NCI-H2107 treated with DMSO at 0.1 percent for 48 hours (cell line): ENCODE results near the gene LGALS4.
"Not testable (repeated sequence)": the region's sequence is repeated elsewhere in the genome, so short reads cannot be mapped to it uniquely, and the experiment has no call there.

Experiments used
- DNase-seq: peaks from one replicate; lab custom pipeline; 2025; ENCODE audit not compliant: unreplicated experiment; lab: John Stamatoyannopoulos, UW

Gene LGALS4

DNA sequence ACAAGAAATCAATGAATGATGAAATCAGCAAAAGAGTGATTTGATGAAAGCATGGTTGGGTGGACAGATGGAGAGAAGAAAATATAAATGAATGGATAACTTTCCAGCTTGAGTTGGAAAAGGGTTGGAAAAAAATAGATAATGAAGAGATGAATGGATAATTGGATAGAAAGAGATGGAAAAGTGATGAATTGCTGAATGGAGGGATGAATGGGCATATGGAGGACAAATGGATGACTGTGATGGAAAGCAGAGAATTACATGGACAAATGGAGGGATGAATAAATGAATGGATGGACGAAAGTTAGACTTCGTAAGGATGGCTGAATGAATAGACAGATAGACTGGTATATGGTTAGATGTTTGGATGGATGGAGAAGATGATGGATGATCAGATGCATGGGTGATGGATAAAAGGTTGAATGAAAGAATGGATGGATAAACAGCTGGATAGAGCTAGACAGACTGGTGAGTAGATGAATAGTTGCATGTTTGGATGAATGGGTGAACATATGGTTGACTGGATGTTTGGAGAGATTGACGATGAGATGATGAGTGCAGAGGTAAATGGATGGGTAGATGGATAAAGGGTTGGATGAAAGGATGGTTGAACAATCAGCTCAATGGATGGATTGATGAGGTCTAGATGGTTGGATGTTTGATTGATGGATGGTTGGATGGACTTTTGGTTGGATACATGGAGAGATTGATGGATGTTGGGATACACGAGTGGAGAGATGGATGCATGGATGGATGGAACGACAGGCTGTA lies 12.0 kb downstream of the LGALS4 start:
- no peak for DNase-seq

DNA sequence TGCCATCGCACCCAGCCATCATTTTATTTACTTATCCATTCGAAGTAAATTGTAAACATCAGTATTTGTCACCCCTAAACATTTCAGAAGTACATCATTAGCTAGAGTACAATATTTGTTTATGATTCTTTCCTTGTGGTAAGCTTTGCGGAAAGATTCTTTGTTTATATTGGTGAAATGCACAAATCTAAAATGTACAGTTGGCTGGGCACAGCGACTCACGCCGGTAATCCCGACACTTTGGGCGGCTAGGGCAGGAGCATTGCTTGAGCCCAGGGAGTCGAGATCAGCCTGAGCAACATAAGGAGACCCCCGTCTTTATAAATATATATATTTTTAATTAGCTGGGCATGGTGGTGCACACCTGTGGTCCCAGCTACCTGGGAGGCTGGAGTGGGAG lies 13.6 kb downstream of the LGALS4 start:
- DNase-seq: no peak

DNA sequence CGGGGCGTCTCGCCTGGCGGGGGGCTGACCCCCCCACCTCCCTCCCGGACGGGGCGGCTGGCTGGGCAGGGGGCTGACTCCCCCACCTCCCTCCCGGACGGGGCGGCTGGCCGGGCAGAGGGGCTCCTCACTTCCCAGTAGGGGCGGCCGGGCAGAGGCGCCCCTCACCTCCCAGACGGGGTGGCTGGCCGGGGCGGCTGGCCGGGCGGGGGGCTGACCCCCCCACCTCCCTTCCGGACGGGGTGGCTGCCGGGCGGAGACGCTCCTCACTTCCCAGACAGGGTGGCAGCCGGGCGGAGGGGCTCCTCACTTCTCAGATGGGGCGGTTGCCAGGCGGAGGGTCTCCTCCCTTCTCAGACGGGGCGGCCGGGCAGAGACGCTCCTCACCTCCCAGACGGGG lies 15.0 kb downstream of the LGALS4 start:
- not testable (repeated sequence) for DNase-seq

DNA sequence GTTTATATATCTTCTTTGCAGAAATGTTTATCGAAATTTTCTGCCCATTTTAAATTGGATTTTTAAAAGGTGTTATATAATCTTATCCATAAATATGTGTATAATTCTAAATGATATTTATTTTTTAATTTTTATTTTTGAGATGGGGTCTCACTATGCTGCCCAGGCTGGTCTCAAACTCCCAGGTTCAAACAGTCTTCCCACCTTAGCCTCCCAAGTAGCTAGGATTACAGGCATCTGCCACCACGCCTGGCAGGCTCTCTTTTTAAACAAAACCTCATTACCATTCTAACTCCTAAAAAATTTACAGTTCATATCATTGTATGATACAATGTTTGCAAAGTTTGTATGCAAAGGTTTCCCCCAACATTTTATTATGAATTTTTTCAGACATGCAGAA lies 16.6 kb downstream of the LGALS4 start:
- no peak for DNase-seq

DNA sequence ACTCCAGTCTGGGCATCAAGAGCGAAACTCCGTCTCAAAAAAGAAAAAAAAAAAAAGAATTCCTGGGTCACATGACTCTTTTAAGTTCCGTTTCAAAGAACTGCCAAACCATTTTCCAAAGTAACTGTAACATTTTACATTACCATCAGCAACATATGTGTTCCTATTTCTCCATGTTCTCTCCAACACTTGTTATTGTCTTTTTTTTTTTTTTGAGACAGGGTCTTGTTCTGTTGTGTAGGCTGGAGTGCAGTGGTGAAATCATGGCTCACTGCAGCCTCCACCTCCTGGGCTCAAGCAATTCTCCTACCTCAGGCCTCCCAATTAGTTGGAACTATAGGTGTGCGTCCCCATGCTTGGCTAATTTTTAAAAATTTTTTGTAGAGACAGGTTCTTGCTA lies 17.2 kb downstream of the LGALS4 start:
- DNase-seq: no peak

DNA sequence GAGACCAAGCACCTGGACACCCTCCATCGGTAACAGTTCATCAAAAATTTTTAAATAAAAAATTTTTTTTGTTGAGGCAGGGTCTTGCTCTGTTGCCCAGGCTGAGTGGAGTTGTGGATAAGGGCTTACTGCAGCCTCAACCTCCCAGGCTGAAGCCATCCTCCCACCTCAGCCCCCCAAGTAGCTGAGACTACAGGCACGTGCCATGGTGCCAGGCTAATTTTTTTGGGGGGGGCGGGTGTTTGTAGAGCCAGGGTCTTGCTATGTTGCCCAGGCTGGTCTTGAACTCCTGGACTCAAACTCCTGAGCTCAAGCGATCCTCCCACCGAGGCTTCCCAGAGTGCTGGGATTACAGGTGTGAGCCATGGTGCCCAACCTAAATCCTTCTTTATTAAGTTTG lies 19.1 kb downstream of the LGALS4 start:
- DNase-seq: no peak

DNA sequence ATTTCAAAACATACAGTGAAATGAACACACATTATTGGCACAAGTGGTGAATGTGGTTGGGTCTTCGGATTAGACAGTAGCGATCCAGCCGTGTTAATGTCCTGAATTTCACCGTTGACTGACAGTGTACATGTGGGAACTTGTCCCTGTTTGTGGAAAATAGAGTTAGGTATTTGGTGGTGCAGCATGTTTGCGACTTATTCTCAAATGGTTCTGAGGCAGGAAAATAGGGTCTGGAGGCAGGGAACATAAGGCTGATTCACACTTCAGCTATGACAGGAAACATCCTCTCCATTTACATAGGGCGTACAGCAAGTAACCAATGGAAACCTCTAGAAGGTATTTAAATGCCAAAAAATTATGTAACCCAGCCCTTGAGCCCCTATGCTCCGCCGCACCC lies 19.6 kb downstream of the LGALS4 start:
- no peak for DNase-seq

DNA sequence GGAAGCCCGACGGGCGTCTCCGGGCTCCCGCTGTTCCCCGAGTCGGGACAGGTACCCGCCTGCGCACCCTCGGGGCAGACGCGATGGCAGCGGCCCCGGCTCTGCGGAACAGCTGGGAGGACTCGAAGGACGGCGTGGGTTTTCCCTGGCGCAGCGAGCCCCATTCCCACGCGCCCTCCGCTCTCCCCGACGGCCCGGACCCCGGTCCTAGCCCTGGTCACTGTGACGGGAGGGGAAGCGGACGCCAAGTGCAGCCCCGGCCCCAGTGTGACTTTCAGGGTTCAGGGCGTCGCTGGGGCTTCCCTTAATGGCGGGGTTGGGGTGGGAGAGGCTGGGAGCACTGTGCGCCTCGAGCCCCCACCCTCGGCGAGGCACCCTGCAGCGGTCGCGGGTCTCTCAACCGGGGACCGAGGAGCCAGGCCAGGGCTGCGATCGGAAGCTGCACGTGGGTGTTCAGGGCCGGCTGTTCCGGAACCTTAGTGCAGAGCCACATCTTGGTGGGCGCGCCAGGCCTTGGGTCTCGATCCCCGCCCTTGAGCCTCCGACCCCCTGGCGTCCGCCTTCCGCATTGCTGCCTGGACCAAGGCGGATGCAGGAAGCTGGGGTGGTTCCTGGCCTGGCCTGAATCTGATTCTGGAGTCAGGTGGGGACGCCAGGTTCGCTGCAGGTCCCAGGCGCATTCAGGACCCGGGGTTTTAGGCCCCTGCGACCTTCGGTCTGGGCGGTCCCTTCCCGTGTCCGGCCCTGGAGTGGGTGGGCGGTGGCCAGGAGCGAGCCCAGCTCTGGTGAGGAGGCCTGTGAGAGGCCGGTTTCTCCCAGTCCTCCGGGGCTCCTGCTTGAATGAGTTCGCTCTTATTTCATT lies 20.3 kb downstream of the LGALS4 start:
- no peak for DNase-seq

DNA sequence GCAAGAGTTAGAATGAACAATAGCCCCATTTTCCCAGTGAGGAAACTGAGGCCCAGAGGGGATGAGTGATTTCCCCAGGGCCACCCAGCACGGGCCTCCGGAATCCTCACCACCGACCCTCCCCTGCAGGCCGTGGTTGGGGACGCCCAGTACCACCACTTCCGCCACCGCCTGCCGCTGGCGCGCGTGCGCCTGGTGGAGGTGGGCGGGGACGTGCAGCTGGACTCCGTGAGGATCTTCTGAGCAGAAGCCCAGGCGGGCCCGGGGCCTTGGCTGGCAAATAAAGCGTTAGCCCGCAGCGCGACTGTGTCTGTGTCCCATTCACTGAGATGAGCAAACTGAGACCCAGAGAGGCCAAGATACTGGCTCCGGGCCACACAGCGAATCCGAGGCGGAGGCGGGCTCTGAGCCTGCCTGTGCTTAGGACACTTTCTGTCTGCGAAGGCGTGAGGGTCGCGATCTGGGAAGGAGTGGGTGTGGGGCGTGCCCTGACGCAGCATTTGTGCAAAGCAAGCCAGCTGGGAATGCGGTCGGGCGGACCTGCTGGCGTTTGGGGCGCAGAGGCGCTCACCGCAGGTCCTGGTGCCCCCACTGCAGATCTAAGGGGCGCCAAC lies 21.2 kb downstream of the LGALS4 start:
- DNase-seq: not testable (repeated sequence)

DNA sequence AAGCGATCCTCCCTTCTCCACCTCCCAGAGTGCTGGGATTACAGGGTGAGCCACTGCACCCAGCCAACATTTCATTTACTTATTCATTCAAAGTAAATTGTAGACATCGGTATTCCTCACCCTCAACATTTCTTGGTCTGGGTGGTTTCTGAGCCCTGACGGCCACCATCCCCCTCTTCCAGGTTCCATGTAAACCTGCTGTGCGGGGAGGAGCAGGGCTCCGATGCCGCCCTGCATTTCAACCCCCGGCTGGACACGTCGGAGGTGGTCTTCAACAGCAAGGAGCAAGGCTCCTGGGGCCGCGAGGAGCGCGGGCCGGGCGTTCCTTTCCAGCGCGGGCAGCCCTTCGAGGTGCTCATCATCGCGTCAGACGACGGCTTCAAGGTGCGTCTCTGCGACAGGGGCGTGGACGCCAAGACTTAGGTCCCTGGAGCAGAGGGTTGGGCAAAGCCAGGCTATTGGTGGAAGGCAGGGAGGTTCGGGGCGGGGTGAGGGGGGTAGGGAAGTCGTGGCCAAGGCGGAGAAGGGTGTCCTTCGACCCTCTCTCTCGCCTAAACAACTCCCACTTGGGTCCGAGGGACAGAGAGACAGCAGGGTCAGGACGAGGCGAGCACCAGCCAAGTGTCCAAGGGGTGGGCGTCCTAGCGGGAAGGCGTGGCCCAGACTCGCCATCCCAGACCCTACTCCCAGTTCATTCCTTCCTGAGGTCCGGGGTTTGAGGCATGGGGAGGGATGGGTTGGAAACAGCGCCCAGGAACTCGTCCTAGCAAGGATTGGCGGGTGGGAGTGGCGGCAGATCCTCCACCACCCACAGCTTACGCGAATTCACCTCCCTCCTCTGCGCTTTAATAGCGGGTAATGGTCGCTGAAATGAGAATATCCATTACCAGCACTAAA lies 22.0 kb downstream of the LGALS4 start:
- not testable (repeated sequence) for DNase-seq

DNA sequence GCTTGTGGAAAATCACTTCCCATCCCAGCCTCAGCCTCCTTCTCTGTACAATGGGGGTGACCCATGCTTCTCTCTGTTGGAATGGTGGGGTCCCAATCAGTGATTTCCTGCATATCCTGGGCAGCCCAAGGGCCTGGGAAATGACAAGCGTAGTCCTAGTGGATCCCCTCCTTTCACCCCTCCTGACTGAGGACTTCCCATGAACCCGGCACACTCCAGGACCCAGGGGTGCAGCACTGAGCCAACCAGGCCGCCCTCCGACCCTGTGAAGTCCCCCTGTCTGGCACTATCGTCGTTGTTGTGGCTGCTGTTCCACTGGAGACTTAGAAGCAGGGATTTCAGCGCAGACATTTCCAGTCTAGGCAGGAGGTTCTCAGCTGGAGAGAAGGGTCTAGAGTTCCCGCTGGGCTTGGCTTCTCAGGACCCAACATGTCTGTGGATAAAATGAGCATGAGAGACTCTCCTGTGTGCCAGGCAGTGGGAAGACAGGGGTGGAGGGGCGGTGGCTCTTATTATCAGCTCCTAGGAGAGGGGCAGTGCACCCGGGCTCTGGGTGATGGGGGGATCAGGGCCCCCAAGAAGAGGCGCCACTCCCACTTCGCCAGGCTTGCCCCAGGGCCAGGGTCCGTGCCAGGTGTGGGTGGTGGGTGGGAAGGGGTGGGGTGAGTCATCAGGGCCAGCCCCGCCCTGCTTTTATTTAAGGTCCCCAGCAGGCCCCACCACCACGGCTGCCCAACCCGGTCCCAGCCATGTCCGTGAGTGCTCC lies 24.1 kb downstream of the LGALS4 start, which contains the start of gene LGALS7B:
LGALS7B (plus strand) TSS at position 723 of the 766 bp plus-strand sequence; CDS start at position 750, 27 bp downstream.
- no peak for DNase-seq

DNA sequence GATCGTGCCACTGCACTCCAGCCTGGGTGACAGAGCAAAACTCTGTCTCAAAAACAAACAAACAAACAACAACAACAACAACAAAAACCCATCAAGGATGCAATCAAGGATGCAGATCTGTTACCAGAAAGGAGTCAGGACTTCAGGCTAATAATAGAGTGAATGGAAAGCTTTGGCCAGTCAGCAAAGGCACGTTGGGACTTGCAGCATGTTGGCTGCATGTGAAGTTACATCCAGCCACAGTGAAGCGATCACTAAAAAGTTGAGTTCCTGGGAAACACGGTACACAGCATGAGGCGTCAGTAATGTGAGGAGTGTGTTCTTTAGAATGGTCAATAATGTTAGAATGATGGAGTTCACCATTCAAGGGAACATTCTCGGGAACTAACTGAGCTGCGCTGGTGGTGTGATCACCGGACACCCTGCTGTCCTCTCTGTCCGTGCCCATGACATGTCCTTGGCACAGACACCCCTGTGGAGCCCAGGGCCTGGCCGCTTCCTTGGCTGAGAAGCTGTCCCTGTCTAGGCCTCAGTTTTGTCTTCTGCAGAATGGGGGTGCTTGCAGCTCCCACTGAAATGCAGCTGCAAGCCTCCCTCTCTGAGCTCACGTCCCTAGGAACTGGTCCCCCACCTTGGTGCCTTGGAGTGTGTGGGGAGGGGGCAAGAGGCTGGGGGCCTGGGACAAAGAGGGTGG lies 26.0 kb downstream of the LGALS4 start:
- no peak for DNase-seq

DNA sequence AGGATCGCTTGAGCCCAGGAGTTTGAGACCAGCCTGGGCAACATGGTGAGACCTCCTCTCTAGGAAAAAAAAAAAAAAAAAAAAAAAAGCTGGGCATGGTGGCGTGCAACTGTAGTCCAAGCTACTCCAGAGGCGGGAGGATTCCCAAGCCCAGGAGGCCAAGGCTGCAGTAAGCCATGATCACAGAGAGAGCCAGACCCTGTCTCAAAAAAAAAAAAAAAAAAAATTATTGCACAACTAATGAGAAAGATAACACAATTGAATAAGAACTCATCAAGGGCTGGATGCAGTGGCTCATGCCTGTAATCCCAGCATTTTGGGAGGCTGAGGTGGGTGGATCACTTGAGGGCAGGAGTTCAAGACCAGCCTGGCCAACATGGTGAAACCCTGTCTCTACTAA lies 26.7 kb downstream of the LGALS4 start:
- not testable (repeated sequence) for DNase-seq

DNA sequence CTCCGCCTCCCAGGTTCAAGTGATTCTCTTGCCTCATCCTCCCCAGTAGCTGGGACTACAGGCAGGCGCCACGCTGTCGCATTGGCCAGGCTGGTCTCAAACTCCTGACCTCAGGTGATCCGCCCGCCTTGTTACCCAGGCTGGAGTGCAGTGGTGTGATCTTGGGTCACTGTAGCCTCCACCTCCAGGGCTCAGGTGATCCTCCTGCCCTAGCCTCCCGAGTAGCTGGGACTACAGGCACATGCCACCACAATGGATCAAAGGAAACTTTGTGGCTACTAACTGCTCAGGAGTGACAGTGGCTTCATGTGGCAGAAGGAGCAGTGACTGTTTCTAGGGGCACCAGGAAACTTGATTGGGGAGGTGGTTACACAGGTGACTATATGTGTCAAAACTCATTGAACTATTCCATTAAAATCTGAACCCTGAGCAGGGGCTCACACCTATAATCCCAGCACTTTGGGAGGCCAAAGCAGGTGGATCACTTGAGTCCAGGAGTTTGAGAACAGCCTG lies 27.5 kb downstream of the LGALS4 start:
- no peak for DNase-seq

DNA sequence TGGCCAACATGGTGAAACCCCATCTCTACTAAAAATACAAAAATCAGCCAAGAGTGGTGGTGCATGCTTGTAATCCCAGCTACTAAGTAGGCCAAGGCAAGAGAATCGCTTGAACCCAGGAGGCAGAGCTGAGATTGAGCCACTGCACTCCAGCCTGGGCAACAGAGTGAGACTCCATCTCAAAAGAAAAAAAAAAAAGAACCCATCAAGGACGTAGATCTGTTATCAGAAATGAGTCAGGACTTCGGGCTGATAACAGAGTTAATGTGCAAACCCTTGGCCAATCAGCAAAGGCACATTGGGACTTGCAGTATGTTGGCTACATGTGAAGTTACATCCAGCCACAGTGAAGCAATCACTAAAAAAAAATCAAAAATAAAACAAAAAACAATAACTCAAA lies 28.5 kb downstream of the LGALS4 start:
- DNase-seq: no peak

DNA sequence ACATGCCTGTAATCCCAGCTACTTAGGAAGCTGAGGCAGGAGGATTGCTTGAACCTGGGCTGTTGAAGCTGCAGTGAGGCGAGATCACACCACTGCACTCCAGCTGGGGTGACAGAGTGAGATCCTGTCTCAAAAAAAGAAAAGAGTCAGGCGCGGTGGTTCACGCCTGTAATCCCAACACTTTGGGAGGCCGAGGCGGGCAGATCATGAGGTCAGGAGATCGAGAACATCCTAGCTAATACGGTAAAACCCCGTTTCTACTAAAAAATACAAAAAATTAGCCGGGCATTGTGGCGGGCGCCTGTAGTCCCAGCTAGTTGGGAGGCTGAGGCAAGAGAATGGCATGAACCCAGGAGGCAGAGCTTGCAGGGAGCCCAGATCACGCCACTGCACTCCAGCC lies 30.5 kb downstream of the LGALS4 start:
- DNase-seq: not testable (repeated sequence)

DNA sequence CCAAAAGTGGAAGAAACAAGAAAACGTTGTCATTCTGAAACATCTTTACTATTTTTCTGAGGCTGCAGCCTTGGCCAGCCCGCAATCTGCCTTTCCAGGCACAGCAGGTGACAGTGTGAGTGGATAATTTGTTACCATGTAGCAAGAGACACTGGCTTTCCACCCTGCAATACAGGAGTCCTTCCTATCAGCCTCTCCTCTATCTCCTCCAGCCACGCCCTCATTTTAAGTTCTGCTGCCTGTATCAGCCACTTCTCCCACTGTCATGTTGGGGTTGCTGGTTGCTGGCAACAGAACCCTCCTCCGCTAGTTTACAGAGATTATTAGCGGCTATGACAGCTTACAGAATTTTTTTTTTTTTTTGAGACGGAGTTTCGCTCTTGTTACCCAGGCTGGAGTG lies 31.7 kb downstream of the LGALS4 start:
- DNase-seq: no peak

DNA sequence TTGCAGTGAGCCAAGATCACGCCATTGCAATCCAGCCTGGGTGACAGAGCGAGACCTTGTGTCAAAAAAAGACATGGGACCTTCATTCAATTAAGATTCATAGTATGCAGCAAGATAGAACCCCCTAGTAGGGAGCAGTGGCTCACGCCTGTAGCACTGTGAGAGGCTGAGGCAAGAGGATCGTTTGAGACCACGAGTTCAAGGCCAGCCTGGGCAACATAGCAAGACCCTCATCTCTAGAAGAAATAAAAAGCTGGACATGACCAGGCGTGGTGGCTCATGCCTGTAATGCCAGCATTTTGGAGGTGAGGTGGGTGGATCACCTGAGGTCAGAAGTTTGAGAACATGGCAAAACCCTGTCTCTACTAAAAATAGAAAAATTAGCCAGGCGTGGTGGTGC lies 32.3 kb downstream of the LGALS4 start:
- no peak for DNase-seq

DNA sequence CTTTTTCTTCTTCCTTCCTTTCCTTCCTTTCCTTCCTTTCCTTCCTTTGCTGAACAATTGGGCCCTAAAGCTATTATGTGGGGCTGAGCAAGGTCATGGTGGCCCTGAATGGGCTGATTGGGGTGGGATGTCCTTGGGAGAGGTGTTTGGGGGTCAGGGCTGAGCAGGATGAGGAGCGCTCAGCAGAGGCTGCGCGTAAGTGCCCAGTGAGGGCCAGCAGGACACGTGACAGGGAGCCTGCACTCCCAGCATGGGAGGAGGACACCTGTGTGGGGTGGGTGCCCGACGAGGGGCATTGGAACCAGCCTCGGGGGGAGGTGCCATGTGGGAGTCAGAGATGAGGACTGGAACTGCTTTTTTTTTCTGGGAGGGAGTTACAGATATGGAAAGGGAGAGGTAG lies 34.0 kb downstream of the LGALS4 start:
- DNase-seq: no peak
